Hepatocyte (in vitro differentiated cells): ENCODE measurements around the gene TTN.

Source experiments
- EZH2phosphoT487 ChIP-seq: fragments of 200-600 bp; sonication (generic); IDR thresholded peaks from one replicate; pipeline ENCODE4 v1.6.1; 2018; ENCODE audit warnings: antibody characterized with exemption, mild to moderate bottlenecking, low read depth, moderate library complexity; ENCODE audit not compliant: unreplicated experiment, severe bottlenecking
- TF ChIP-seq, protein P1 (sequence below): fragments of 200-600 bp; sonication (generic); IDR thresholded peaks from 2 replicates; pipeline ENCODE4 v1.5.1; 2016; ENCODE audit warnings: antibody characterized with exemption, mild to moderate bottlenecking; ENCODE audit not compliant: poor library complexity

DNA sequence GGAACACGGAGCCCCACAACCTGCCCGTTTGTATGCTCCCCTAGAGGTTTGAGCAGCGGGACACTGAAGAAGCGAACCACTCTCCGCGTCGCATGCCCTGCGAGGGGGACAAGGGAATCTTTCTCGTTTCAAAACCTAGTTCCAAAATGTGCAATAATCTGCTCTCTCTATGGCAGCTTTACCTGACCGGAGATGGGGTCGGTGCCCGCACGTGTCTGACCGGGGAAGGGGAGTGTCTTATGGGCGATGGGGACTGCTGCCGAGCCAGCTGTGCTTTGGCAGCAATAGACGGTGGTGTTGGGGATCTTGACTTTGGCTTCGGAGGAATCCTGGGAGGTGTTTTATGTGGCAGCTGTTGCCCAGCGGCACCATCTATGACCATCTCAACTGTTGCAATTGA lies 7.9 kb downstream of the TTN start:
- TF ChIP-seq, protein P1, sequence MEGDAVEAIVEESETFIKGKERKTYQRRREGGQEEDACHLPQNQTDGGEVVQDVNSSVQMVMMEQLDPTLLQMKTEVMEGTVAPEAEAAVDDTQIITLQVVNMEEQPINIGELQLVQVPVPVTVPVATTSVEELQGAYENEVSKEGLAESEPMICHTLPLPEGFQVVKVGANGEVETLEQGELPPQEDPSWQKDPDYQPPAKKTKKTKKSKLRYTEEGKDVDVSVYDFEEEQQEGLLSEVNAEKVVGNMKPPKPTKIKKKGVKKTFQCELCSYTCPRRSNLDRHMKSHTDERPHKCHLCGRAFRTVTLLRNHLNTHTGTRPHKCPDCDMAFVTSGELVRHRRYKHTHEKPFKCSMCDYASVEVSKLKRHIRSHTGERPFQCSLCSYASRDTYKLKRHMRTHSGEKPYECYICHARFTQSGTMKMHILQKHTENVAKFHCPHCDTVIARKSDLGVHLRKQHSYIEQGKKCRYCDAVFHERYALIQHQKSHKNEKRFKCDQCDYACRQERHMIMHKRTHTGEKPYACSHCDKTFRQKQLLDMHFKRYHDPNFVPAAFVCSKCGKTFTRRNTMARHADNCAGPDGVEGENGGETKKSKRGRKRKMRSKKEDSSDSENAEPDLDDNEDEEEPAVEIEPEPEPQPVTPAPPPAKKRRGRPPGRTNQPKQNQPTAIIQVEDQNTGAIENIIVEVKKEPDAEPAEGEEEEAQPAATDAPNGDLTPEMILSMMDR: no peak
- no peak for TF ChIP-seq EZH2phosphoT487
